GM12892 (cell line): ENCODE data around the gene CCT3.

Source experiments
- POLR2A ChIP-seq: IDR thresholded peaks from 2 replicates; pipeline ENCODE4 v1.6.1; 2011; ENCODE audit warnings: low read depth, low read length, control low read depth
- POLR2AphosphoS5 ChIP-seq: IDR thresholded peaks from 2 replicates; pipeline ENCODE4 v1.6.1; 2011; ENCODE audit warnings: low read depth, low read length, control low read depth

DNA sequence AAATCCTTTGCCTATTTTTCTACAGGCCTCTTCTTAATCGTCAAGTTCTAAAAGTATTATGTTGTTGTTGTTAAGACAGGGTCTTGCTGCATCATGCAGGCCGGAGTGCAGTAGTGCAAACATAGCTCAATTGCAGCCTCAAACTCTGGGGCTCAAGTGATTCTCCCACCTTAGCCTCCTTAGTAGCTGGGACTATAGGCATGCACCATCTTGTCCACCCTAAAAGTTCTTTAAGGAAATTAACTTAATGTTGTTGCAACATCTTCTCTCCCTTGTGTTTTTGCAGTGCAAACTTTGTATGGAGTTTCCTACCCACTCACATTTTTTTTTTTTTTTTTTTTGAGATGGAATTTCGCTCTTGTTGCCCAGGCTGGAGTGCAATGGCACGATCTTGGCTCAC, 34.9 kb downstream of the CCT3 start:
- TF ChIP-seq POLR2A (no peak), POLR2AphosphoS5 (no peak)
